NCI-H510A (cell line): ENCODE measurements around the gene PLEKHO2.
A peak's percentile ranks its signal among the peaks of the same experiment; 100 is the strongest.

Experiments used
- DNase-seq: peaks from one replicate; lab custom pipeline; 2025; lab: John Stamatoyannopoulos, UW

The PLEKHO2 gene

GRCh38 chr15:64892847-64893403 lies 51.2 kb downstream of the PLEKHO2 start:
- no peak for DNase-seq

- peak; percentile 83 for DNase-seq
These were observed 52.0 kb downstream of the PLEKHO2 start for GRCh38 chr15:64893481-64894394.

GRCh38 chr15:64894395-64895056 lies 52.8 kb downstream of the PLEKHO2 start:
- DNase-seq, result no peak

DNA sequence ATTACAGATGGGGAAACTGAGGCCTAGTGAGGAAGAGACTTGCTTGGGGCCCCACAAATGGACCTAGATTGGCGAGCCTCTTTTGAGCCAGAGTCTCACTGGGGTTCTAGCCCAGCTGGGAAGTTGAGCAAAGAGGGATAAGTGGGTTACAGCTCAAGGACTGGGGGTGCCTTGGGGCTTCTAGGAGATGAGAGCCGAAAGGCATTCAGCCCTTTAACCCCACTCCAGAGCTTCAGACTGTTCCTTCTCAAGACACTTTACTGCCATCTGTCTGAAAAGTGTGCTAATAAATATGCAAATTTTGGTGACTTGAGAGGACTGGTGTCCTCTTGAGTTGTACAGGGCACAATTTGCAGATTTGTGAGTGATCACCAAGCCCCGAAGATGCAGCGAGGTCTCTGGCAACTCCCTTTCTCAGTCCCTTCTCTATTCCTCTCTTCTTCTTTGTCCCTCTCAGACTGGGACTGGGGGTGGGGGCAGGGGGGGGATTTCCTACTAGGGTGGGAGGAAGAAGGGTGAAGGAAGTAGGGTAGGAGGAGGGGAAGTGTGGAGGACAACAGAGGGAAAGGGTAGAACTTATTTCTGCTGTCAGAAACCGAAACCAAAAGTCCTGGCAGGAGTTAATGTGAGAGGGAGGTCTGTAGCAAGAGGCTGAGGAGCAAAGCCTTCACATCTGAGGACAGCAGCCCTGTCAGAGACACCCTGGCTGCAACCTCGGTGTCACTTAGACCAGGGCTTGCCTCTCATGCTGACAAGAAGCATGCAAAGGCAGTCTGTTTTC lies 53.8 kb downstream of the PLEKHO2 start:
- DNase-seq, result no peak

DNA sequence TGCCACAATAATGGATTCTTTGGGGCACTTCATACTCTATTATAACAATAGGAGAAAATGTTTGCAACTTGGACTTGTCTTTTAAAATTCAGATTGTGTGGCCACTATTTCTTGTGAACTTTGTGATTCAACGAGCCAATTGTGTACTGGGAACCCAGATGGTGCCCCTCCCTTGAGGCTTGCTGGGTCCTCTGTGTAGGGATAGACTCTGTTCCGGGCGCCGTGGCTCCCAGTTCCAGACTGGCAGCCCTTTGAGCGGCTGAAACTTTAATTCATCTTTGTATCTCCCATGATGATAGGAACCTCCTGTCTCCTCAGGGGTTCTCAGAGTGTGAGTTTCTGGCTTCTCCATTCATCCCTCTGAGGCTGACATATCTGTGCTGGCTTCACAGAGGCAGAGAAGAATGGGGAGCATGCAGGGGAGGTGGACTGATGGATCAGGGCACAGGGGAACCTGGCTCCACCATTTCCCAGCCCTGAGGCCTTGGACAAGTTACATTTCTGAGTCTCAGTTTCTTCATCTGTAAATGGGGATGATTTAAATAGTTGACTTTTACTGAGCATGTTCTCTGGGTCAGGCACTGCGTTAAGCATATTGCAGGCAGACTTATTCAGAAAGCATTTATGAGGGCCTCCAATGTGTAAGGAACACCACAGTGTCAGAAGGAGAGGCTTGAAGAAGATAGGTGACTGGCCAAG lies 54.8 kb downstream of the PLEKHO2 start:
- no peak for DNase-seq

GRCh38 chr15:64897345-64897985 lies 55.8 kb downstream of the PLEKHO2 start:
- DNase-seq, result no peak

DNA sequence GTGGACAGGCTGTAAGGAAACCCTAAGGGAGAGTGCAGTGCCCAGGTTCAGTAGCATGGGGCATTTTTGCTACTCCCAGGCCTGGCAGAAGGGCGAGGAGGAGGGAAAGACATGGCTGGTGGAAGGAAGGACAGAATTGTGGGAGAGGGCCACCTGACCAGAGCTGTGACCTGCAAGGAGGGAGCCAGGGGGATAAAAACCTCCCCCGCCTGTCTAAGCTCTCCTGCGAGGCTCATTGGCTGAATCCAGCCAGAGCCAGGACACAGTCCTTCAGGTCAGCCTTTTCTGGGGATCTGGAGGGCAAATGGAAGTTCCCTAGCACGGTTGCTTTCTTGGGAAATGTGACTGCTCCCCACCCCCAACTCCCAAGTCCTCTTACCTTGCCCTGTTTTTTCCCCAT lies 56.7 kb downstream of the PLEKHO2 start:
- DNase-seq, result no peak

GRCh38 chr15:64901141-64901540 lies 59.4 kb downstream of the PLEKHO2 start:
- no peak for DNase-seq

DNA sequence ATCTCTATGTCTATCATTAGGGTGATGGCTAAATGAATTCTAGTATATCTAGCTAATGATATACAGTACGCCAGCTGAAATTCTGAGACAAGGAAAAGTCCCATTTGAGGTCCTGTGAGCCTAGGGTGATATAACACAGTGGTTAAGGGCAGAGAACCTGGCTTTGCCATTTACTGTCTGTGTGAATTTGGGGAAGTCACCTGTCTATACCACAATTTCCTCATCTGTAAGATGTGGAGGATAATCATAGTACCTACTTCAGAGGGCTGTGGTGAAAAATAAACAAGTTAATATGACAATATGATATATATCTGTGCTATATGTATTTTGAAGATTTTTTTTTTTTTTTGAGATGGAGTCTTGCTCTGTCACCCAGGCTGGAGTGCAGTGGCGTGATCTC lies 60.2 kb downstream of the PLEKHO2 start:
- no peak for DNase-seq

DNA sequence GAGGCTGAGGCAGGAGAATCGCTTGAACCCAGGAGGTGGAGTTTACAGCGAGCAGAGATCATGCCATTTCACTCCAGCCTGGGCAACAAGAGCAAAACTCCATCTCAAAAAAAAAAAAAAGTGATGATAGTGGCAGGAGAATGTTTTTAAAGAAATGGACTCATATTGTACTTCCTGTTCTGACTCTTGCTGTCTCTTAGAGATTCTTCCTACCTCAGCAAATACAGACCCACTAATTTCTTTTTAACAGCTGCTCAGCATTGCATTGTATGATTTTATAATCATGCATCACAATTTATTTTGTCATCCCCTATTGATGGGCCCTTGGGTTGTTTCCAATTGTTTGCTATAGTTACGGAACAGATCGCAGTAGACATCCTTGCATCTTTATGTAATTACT lies 61.1 kb downstream of the PLEKHO2 start:
- DNase-seq, result no peak

DNA sequence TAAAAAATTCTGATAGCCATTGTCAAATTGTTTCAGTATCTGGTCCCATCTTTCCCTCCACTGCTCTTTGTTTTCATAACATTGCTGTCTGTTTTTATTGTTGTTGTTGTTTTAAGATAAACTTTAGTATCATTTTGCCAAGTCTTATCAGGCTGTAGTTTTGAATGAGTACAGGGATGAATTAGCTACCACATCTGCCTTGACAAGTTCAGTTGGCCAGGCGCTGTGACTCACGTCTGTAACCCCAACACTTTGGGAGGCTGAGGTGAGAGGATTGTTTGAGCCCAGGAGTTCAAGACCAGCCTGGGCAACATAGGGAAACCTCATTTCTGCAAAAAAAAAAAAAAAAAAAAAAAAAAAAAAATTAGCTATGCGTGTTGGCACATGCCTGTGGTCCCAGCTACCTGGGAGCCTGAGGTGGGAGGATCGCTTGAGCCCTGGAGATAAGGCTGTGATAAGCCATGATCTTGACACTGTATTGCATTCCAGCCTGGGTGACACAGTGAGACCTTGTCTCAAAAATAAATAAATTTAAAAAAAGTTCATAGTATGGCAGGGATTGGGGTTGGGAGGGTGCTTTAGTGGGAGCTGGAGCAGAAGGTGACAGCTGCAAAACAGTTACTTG lies 61.7 kb downstream of the PLEKHO2 start:
- DNase-seq, result no peak

DNA sequence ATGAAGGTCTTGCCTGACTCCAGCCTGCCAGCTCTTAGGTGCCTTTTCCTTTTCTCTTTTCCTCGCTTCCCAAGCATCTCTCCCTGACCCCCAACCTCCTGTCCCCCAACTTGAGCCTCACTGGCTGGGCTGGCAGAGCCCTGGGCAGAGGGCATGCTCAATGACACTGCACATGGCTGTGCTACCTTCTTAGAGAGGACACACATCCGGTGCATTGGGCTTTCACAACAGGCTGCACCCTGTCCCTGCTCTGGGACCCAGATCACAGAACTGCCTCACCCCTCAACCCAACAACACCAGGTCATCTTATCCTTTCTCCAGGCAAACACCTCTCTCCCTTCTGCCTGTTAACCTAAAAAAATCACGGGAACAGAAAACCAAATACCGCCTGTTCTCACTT lies 62.5 kb downstream of the PLEKHO2 start:
- DNase-seq, result no peak

DNA sequence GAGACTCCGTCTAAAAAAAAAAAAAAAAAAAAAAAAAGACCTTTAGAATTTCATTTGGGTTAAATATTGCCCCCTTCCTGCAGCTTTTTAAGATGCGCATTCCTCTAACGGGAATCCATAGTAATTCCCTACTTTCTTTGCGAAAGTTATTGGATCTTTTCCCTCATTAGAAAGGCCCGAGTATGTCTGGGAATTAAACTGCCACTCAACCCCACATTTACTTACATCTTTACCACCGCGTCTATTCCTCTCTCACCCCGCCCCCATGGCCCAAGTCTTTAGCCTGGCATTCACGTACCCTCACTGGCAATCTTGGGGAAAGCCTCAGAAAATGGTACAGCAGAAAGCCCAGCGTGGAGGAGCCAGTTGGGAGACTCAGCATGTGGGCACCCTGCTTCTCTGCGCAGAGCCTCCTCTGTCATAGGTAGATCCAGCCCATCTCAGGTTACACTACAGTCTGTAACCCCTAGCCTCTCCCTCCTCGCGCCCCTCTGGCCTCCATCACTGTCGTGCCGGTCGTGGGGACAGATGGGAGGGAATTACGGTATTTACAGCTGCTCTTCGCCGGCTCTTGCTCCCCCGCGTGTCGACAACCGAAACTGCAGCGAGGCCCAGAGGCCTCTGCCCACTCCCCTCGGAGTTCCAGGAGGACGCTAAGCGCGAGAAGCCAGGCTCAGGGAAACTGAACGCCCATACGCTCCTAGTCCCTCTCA lies 63.6 kb downstream of the PLEKHO2 start:
- DNase-seq, result no peak

- DNase-seq, result no peak
These were observed 64.2 kb downstream of the PLEKHO2 start for GRCh38 chr15:64905941-64906340.

DNA sequence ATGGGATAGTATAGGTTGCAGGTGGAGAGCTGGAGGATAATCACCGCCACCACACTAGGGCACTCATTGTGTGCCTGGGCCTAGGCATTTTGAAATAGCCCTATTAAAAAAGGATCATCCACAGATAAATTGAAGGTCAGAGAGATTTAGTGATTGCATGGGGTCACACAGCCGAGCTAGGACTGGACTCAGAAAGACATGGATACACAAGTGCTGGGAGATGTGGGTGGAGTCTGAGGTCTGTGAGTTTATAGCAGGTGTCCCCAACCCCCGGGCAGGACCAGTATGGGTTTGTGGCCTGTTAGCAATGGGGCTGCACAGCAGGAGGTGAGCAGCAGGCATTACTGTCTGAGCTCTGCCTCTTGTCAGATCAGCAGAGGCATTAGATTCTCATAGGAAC lies 64.7 kb downstream of the PLEKHO2 start:
- DNase-seq, result no peak

DNA sequence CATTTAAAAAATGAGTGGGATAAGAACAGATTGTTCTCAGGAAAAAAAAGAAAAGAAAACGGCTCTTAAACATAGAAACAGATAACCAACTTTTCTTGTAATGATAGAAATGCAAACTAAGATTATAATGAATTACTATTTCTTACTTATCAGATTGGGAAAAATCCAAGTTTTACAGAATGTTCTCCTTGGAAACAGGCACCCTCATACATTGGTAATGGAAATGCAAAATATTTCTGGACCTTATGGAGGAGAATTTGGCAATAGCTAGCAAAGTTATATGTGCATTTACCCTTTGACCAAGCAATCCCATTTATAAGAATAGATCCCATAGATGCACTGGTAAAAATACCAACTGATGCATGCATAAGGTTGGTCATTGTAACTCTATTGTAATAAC lies 66.3 kb downstream of the PLEKHO2 start:
- no peak for DNase-seq

DNA sequence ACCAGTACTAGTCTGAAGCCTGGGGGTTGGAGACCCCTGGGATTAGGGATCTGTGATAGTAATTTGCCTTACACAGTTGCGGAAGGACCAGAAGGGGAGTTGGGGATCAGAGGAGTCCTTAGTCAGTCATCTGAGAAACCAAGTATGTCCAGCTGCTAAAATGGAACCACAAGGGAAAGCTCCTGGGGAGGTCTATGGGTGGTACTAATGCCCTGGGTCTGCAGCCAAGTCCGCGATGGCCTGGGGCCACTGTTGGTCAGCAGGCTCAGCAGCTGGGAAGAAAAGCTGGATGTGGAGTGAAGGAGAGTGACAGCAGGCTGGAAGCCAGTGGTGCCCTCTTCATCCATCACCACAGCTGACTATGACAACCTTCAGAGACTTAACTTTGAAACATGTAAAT lies 67.8 kb downstream of the PLEKHO2 start:
- no peak for DNase-seq

- DNase-seq, result peak; percentile 67
These were observed 69.8 kb downstream of the PLEKHO2 start, which contains the start of gene ANKDD1A for GRCh38 chr15:64911311-64912186. Gene ANKDD1A (plus strand): TSS chr15:64911902. CDS start chr15:64911931, 29 bp downstream.
